ENCODE measurements around the gene FAM107B. TPM values are rescaled to one million over a fixed set of nuclear protein-coding genes. Genes with fewer than 3 reads are reported as not detected.

The FAM107B gene
- total and polyA plus RNA-seq, 2 of the 13 experiments (the other 11 are each of a cell fraction or from before 2014, with no cell fraction given): 15.7 to 24.8 TPM

DNA sequence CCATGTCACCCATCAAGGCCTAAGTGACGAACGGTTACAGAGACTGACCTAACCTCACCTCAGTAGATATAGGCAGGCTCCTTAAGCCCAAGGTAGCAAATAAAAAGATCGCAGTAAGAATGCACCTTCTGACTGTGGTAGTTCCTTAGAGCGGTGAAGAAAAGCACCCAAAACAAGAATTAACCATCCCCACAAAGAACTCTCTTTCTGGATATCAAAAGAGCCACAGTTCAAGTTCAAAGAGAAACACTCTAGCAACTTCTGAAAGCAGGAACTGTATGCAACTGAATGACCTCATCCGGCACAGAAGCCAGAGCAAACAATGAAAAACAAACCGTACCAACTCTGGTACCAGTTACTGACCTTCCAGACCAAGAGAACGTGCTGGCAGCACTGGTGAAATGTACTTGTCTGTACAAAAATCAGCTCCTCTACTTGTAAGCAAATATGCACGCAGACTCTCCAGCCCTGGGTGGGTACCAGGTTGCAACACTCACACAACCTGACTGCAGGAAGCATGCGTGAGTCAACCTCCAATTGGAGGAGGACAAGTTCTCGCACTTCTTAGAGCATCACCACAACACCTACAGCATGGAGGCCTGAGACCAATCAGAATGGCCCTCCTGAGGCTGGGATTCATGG, 202.7 kb downstream of the FAM107B start (continued):
- TF ChIP-seq ZNF136 (CRISPR knock-in tag; IDR thresholded peaks at IDR 0.05; ENCODE audit: low read depth): no peak
- no peak for TF ChIP-seq NFE2L1 (CRISPR knock-in tag; IDR thresholded peaks at IDR 0.05; ENCODE audit: borderline replicate concordance)
- no peak; the same call in 1 of the 2 replicates for TF ChIP-seq ZFP90 (CRISPR knock-in tag; IDR thresholded peaks at IDR 0.05; ENCODE audit: borderline replicate concordance)
- no peak for TF ChIP-seq RFXANK (CRISPR knock-in tag; IDR thresholded peaks at IDR 0.05)
- TF ChIP-seq ZFY (CRISPR knock-in tag; IDR thresholded peaks at IDR 0.05): no peak
- peak; percentile 59; the same call in 1 of the 2 replicates for TF ChIP-seq ZNF788 (CRISPR knock-in tag; IDR thresholded peaks at IDR 0.05; ENCODE audit: borderline replicate concordance)
- no peak for TF ChIP-seq NBN (conservative IDR thresholded peaks at IDR 0.05)
- no peak for TF ChIP-seq CSRNP2 (CRISPR knock-in tag; conservative IDR thresholded peaks at IDR 0.05; ENCODE audit: low read depth)
- TF ChIP-seq ZNF335 (CRISPR knock-in tag; IDR thresholded peaks at IDR 0.05): 0 out of 2 replicates have a peak, but pooled peaks have one; percentile 46
- TF ChIP-seq ZNF772 (CRISPR knock-in tag; IDR thresholded peaks at IDR 0.05): no peak
- no peak for TF ChIP-seq ZNF615 (CRISPR knock-in tag; IDR thresholded peaks at IDR 0.05; ENCODE audit: borderline replicate concordance)
- TF ChIP-seq, protein P1, sequence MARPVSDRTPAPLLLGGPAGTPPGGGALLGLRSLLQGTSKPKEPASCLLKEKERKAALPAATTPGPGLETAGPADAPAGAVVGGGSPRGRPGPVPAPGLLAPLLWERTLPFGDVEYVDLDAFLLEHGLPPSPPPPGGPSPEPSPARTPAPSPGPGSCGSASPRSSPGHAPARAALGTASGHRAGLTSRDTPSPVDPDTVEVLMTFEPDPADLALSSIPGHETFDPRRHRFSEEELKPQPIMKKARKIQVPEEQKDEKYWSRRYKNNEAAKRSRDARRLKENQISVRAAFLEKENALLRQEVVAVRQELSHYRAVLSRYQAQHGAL (CRISPR knock-in tag; IDR thresholded peaks at IDR 0.05; ENCODE audit: not compliant biosample characterization): no peak
- no peak for TF ChIP-seq ZNF225 (CRISPR knock-in tag; IDR thresholded peaks at IDR 0.05)
- TF ChIP-seq NR2F2 (IDR thresholded peaks at IDR 0.05; ENCODE audit: borderline replicate concordance, low read depth): peak; percentile 64; the same call in 1 of the 2 replicates
- no peak for TF ChIP-seq ZNF33A (CRISPR knock-in tag; IDR thresholded peaks at IDR 0.05; ENCODE audit: borderline replicate concordance)
- no peak for TF ChIP-seq TRAFD1 (CRISPR knock-in tag; IDR thresholded peaks at IDR 0.05; ENCODE audit: borderline replicate concordance)
- TF ChIP-seq, protein P2, sequence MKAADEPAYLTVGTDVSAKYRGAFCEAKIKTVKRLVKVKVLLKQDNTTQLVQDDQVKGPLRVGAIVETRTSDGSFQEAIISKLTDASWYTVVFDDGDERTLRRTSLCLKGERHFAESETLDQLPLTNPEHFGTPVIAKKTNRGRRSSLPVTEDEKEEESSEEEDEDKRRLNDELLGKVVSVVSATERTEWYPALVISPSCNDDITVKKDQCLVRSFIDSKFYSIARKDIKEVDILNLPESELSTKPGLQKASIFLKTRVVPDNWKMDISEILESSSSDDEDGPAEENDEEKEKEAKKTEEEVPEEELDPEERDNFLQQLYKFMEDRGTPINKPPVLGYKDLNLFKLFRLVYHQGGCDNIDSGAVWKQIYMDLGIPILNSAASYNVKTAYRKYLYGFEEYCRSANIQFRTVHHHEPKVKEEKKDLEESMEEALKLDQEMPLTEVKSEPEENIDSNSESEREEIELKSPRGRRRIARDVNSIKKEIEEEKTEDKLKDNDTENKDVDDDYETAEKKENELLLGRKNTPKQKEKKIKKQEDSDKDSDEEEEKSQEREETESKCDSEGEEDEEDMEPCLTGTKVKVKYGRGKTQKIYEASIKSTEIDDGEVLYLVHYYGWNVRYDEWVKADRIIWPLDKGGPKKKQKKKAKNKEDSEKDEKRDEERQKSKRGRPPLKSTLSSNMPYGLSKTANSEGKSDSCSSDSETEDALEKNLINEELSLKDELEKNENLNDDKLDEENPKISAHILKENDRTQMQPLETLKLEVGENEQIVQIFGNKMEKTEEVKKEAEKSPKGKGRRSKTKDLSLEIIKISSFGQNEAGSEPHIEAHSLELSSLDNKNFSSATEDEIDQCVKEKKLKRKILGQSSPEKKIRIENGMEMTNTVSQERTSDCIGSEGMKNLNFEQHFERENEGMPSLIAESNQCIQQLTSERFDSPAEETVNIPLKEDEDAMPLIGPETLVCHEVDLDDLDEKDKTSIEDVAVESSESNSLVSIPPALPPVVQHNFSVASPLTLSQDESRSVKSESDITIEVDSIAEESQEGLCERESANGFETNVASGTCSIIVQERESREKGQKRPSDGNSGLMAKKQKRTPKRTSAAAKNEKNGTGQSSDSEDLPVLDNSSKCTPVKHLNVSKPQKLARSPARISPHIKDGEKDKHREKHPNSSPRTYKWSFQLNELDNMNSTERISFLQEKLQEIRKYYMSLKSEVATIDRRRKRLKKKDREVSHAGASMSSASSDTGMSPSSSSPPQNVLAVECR (CRISPR knock-in tag; IDR thresholded peaks at IDR 0.05; ENCODE audit: borderline replicate concordance): no peak; the same call in 1 of the 2 replicates
- 0 out of 2 replicates have a peak, but pooled peaks have one; percentile 55 for TF ChIP-seq ZNF124 (CRISPR knock-in tag; IDR thresholded peaks at IDR 0.05)
- no peak for TF ChIP-seq NKX3-1 (CRISPR knock-in tag; IDR thresholded peaks at IDR 0.05)
- TF ChIP-seq KMT2B (CRISPR knock-in tag; IDR thresholded peaks at IDR 0.05): 0 out of 2 replicates have a peak, but pooled peaks have one; percentile 28
- TF ChIP-seq HOXD1 (CRISPR knock-in tag; IDR thresholded peaks at IDR 0.05): no peak; the same call in 1 of the 2 replicates
- TF ChIP-seq NR1H2 (CRISPR knock-in tag; IDR thresholded peaks at IDR 0.05; ENCODE audit: borderline replicate concordance, low read depth): no peak
- no peak for TF ChIP-seq ZNF724P (CRISPR knock-in tag; IDR thresholded peaks at IDR 0.05; ENCODE audit: borderline replicate concordance)
